ENCODE measurements around the gene NUB1. TPM values are rescaled to one million over a fixed set of nuclear protein-coding genes. Genes with fewer than 3 reads are reported as not detected.

The NUB1 gene
- total RNA-seq, 1 donor from 2014 or later: 40.3 TPM

DNA sequence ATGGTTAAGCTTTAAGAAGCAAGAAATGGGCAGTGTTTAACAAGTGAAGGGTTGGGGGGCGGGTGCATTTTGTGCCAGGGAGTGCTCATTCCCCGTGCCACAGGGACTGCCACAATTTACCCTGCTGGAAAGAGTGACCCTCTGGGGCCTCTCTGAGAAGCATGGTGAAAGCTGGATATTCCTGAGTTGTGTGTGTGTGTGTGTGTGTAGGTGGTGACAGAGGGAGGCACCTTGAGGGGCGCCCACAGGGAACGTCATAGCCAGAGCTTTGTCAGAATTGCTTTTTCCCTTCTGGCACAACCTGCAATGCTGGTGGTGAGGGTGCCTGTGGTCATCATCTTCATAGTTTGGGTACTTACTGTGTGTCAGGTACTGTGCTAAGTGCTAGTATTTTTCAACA lies 70.7 kb downstream of the NUB1 start:
- H3K4me1 Mint-ChIP-seq (ENCODE audit: low read depth): peaks cover 24% of the 10 kb centered on the region
- no peak overlapping the region for H3K27ac Mint-ChIP-seq
- no peak overlapping the region for H3K4me3 Mint-ChIP-seq
- H3K9me3 Mint-ChIP-seq: no peaks in the 10 kb centered on the region
- intact Hi-C loops (cut with micrococcal nuclease): loop anchor here (5.0 kb wide), 1 partner anchor 45 kb away; no protein-coding TSS in a partner anchor
- H3K27me3 Mint-ChIP-seq (ENCODE audit: insufficient read depth): peaks cover 59% of the 10 kb centered on the region
- DNase-seq (ENCODE audit: low spot score): no peak
- peaks cover 2% of the 10 kb centered on the region for H3K36me3 Mint-ChIP-seq (ENCODE audit: low read depth)

DNA sequence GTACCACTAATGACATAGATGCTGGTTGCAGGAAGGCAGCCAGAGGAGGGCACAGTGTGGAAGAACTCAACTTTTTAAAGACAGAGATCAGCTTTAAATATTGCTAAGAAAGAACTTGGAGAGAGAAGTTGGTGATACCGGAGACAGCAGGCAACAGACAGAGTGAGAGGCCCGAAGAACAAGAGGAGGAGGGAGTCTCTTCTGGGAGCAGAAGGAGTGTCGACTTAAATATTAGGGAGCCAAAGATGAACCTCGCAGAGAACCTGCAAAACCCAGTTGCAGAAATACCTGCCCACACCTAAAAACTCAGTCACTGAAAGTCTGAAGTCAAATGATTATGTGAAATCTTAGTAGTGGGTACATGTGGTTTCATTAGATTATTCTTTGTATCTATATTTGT lies 71.6 kb downstream of the NUB1 start:
- Mint-ChIP-seq H3K27me3 (ENCODE audit: insufficient read depth) (peaks cover 54% of the 10 kb centered on the region), H3K4me1 (ENCODE audit: low read depth) (peaks cover 24% of the 10 kb centered on the region), H3K27ac (no peak overlapping the region), H3K9me3 (peaks cover 3% of the 10 kb centered on the region), H3K4me3 (no peak overlapping the region), H3K36me3 (ENCODE audit: low read depth) (peaks cover 2% of the 10 kb centered on the region)
- DNase-seq (ENCODE audit: low spot score): no peak
- intact Hi-C loops (cut with micrococcal nuclease): loop anchor here (5.0 kb wide), 1 partner anchor 46 kb away; no protein-coding TSS in a partner anchor

DNA sequence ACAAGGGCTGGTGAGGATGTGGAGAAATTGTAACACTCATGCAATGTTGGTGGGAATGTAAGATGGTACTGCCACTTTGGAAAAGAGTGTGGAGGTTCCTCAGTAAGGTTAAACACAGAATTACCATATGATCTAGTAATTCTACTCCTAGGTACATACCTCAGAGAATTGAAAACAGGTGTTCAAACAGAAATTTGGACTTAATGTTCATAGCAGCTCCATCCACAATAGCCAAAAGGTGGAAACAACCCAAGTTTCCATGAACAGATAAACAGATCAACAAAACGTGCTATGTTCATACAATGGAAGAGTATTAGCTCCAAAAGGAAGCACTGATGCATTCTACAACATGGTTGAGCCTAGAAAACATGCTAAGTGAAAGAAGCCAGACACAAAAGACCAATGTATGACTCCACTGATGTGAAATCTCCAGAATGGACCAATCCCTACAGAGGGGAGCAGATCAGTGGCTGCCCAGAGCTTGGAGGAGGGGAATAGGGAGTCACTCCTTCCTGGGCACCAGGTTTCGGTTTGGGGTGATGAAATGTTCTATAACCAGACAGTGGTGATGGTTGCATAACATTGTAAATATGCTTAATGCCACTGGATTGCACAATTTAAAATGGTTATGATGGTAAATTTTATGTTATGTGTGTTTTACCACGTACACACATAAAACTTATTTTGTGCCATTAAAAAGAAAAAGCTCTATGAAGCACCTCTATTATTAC lies 73.9 kb downstream of the NUB1 start:
- Mint-ChIP-seq H3K27me3 (ENCODE audit: insufficient read depth) (peaks cover 44% of the 10 kb centered on the region), H3K4me1 (ENCODE audit: low read depth) (peaks cover 18% of the 10 kb centered on the region), H3K27ac (no peak overlapping the region), H3K36me3 (ENCODE audit: low read depth) (no peaks in the 10 kb centered on the region), H3K4me3 (no peak overlapping the region), H3K9me3 (peaks cover 7% of the 10 kb centered on the region)
- intact Hi-C loops (cut with micrococcal nuclease): loop anchor here (2.0 kb wide), 1 partner anchor 33 kb away; no protein-coding TSS in a partner anchor
- no peak for DNase-seq (ENCODE audit: low spot score)

DNA sequence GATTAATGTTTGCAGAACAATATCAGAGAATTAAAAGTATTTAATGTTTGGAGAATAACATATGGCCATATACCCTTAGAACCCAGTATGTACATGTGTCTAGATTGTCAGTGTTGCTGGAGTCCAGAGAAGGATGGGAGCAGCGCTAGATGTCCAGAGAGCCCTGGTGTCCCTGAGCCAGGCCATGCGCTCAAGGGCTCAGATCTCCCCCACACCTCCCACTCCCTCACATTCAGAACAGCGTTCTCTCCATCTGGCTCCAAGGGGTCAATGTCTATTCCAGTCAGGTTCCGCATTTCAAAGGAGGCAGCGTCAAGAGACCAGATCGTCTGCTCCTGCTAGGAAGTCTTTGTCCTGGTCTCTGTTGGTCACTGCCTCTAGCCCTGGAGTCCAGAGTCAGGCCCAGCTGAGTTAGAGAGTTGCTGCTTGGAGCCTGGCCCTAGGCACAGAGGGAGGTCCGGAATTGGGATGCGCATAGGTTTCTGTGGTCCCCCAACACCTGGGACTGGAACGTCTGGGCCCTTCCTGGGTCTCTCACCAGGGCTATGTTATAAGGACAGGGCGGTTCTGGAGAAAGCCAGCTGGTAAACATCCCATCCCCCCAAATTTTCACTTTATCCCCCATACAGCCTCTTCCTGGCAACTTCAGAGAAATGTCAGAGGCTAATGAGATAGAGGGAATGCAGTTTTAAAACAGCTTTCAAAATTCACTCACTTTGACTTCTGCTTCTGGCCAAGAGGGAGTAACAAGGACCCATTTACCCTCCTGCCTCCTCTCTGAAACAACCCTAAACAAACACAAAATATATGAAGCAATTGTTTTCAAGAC lies 74.7 kb downstream of the NUB1 start:
- Mint-ChIP-seq H3K4me3 (no peak overlapping the region), H3K4me1 (ENCODE audit: low read depth) (peaks cover 18% of the 10 kb centered on the region), H3K9me3 (peaks cover 7% of the 10 kb centered on the region), H3K27me3 (ENCODE audit: insufficient read depth) (peaks cover 38% of the 10 kb centered on the region), H3K27ac (no peak overlapping the region), H3K36me3 (ENCODE audit: low read depth) (no peaks in the 10 kb centered on the region)
- DNase-seq (ENCODE audit: low spot score): no peak
- intact Hi-C loops (cut with micrococcal nuclease): no loop called here

DNA sequence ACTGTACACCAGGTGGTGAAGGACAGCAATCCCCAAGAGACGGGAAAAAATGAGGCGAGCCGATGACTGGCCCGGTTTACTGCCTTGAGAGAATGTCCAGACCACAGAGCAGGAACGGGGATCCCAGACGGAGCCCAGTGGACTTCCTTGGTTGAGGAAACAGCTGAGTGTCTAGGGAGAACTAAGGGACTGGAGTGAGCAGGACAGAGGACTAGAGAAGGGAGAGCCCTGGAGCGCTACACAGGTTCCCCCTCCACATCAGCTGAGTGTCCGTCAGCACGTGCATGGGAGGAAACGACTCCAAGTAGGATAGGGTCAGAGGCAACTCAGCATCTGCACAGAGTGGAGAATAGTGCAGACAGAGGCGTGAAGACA lies 75.3 kb downstream of the NUB1 start:
- H3K4me3 Mint-ChIP-seq: no peak overlapping the region
- DNase-seq (ENCODE audit: low spot score): no peak
- intact Hi-C loops (cut with micrococcal nuclease): no loop called here
- peaks cover 18% of the 10 kb centered on the region for H3K4me1 Mint-ChIP-seq (ENCODE audit: low read depth)
- peaks cover 7% of the 10 kb centered on the region for H3K9me3 Mint-ChIP-seq
- no peaks in the 10 kb centered on the region for H3K36me3 Mint-ChIP-seq (ENCODE audit: low read depth)
- H3K27ac Mint-ChIP-seq: no peak overlapping the region
- peaks cover 36% of the 10 kb centered on the region for H3K27me3 Mint-ChIP-seq (ENCODE audit: insufficient read depth)

DNA sequence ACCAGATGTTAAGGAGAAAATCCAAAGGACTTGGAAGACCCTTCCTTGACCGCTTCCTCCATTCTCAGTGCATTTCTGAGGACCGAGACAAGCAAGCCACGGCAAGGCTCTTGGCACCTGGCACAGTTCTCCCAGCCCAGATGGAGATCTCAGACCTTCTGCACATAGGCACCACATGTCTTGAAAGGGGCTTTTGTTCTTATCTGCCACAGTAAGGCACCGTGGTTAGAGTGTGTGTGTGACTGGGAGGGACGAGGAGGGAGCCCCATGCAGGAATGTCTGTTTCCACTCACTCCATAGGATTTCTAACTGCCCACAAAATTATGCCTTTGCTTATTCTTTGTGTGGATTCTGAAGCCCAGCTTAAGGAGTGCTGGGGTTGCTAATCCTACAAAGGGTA lies 78.5 kb downstream of the NUB1 start:
- peaks cover 7% of the 10 kb centered on the region for H3K9me3 Mint-ChIP-seq
- no peaks in the 10 kb centered on the region for H3K4me1 Mint-ChIP-seq (ENCODE audit: low read depth)
- H3K36me3 Mint-ChIP-seq (ENCODE audit: low read depth): no peaks in the 10 kb centered on the region
- DNase-seq (ENCODE audit: low spot score): no peak
- H3K27me3 Mint-ChIP-seq (ENCODE audit: insufficient read depth): peaks cover 30% of the 10 kb centered on the region
- no peak overlapping the region for H3K4me3 Mint-ChIP-seq
- intact Hi-C loops (cut with micrococcal nuclease): no loop called here
- H3K27ac Mint-ChIP-seq: no peak overlapping the region

DNA sequence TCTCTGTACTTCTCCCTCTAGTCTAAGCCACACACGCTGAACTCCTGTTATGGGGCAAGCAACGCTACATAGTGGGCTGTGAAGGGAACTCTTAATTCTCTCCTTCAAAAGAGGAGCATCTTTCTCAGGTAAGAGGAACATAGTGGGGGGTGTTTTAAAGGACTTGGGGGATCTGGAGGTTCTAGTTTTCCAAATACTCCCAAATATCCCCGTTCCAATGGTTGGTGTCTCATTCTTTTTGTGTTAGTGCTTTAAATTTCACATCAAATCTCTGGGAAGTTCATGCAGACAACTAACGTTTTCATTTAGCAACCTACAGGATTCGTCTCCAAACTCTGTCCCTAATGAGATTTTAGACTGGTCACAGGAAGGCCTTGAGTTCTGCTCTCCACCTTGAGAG lies 80.6 kb downstream of the NUB1 start:
- no peak for DNase-seq (ENCODE audit: low spot score)
- no peak overlapping the region for H3K4me3 Mint-ChIP-seq
- intact Hi-C loops (cut with micrococcal nuclease): no loop called here
- H3K9me3 Mint-ChIP-seq: peaks cover 7% of the 10 kb centered on the region
- no peaks in the 10 kb centered on the region for H3K4me1 Mint-ChIP-seq (ENCODE audit: low read depth)
- peaks cover 17% of the 10 kb centered on the region for H3K27me3 Mint-ChIP-seq (ENCODE audit: insufficient read depth)
- H3K27ac Mint-ChIP-seq: no peak overlapping the region
- no peaks in the 10 kb centered on the region for H3K36me3 Mint-ChIP-seq (ENCODE audit: low read depth)

DNA sequence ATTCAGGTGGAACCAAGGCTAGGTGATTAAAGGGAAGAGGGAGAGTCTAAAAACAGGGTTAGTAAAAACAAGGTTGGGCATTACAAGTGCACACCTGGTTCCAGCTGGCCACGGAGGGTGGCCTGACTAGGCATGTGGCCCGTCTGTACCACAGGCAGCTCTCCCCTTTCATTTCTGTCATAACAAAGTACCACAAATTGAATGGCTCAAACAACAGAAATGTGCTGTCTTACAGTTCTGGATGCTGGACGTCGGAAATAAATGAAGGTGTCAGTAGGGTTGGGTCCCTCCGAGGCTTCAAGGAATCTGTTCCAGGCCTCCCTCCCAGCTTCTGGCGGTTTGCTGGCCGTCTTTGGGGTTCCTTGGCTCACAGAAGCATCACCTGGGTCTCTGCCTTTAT lies 81.6 kb downstream of the NUB1 start:
- H3K4me1 Mint-ChIP-seq (ENCODE audit: low read depth): no peaks in the 10 kb centered on the region
- no peak overlapping the region for H3K4me3 Mint-ChIP-seq
- intact Hi-C loops (cut with micrococcal nuclease): no loop called here
- no peak overlapping the region for H3K27ac Mint-ChIP-seq
- H3K27me3 Mint-ChIP-seq (ENCODE audit: insufficient read depth): peaks cover 16% of the 10 kb centered on the region
- no peaks in the 10 kb centered on the region for H3K36me3 Mint-ChIP-seq (ENCODE audit: low read depth)
- DNase-seq (ENCODE audit: low spot score): no peak
- H3K9me3 Mint-ChIP-seq: peaks cover 5% of the 10 kb centered on the region

DNA sequence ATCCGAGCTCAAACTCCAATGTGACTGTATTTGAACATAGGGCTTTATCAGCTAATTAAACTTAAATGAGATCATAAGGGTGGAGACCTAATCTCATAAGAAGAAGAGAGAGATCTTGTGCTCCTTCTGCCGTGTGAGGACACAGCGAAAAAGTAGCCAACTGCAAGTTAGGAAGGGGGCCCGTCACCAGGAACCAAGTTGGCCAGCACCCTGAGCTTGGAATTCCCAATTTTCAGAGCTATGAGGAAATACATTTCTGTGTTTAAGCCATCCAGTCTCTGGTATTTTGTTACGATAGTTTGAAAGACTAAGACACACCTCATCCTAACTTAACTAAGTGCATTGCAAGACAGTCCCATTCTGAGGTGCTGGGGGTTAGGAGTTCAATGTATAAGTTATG lies 82.3 kb downstream of the NUB1 start:
- peaks cover 17% of the 10 kb centered on the region for H3K27me3 Mint-ChIP-seq (ENCODE audit: insufficient read depth)
- intact Hi-C loops (cut with micrococcal nuclease): no loop called here
- no peaks in the 10 kb centered on the region for H3K4me1 Mint-ChIP-seq (ENCODE audit: low read depth)
- H3K27ac Mint-ChIP-seq: no peak overlapping the region
- no peak overlapping the region for H3K4me3 Mint-ChIP-seq
- DNase-seq (ENCODE audit: low spot score): no peak
- no peaks in the 10 kb centered on the region for H3K36me3 Mint-ChIP-seq (ENCODE audit: low read depth)
- peaks cover 3% of the 10 kb centered on the region for H3K9me3 Mint-ChIP-seq

DNA sequence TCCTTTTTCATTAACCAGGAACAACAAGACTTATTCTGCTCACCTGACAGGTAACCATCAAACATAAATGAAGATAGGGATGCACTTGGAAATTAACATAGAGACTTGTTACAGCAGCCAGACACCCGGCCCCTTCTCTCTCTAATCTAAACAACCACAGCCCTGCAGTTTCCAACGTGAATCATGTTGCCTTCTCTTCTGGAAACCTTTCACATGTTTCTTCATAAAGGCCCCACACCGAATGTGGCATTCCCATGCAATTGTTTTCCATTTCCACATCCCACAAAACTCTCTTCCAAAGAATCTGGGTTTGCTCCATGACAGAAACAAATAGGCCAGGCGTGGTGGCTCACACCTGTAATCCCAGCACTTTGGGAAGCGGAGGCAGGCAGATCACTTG lies 83.2 kb downstream of the NUB1 start:
- H3K27ac Mint-ChIP-seq: no peak overlapping the region
- H3K4me1 Mint-ChIP-seq (ENCODE audit: low read depth): peaks cover 8% of the 10 kb centered on the region
- H3K27me3 Mint-ChIP-seq (ENCODE audit: insufficient read depth): peaks cover 17% of the 10 kb centered on the region
- H3K36me3 Mint-ChIP-seq (ENCODE audit: low read depth): no peaks in the 10 kb centered on the region
- no peak for DNase-seq (ENCODE audit: low spot score)
- H3K4me3 Mint-ChIP-seq: no peak overlapping the region
- H3K9me3 Mint-ChIP-seq: peaks cover 3% of the 10 kb centered on the region
- intact Hi-C loops (cut with micrococcal nuclease): no loop called here

DNA sequence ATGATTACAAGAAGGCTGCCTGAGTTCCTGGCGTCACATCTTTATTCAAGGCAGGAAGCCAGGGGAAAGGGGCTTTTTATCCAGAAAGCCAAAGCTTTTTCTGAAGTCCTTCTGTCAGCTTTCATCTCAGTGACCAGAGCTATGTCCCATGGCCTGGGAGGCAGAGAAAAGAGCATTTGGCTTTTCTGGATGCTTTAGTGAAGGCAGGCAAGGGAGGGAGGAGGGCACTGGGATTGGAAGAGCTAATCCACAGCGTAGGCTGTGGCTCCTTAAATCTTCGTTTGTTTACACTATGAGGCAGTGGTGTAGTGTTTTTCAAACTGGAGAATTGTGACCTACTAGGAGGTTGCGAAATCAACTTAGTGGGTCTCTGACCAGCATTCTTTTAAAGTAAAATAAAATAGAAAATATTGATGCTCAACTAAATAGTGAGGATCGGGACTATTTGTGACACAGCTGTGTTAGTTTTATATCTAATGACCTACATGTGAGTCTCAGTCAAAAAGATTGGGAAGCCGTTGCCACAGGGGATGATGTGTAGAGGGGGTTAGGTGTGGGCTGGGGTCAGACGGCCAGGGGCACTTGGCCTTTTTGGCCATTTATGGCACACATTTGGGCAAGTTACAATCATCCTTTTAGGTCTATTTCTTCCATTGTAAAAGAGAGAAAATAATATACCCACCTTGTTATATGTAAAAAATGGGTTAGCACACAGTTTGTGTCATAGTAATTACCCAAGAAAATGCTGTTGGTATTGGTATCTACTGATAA lies 84.2 kb downstream of the NUB1 start:
- H3K36me3 Mint-ChIP-seq (ENCODE audit: low read depth): no peaks in the 10 kb centered on the region
- no peak for DNase-seq (ENCODE audit: low spot score)
- peaks cover 17% of the 10 kb centered on the region for H3K27me3 Mint-ChIP-seq (ENCODE audit: insufficient read depth)
- intact Hi-C loops (cut with micrococcal nuclease): no loop called here
- peaks cover 15% of the 10 kb centered on the region for H3K4me1 Mint-ChIP-seq (ENCODE audit: low read depth)
- no peak overlapping the region for H3K4me3 Mint-ChIP-seq
- H3K27ac Mint-ChIP-seq: no peak overlapping the region
- no peaks in the 10 kb centered on the region for H3K9me3 Mint-ChIP-seq

DNA sequence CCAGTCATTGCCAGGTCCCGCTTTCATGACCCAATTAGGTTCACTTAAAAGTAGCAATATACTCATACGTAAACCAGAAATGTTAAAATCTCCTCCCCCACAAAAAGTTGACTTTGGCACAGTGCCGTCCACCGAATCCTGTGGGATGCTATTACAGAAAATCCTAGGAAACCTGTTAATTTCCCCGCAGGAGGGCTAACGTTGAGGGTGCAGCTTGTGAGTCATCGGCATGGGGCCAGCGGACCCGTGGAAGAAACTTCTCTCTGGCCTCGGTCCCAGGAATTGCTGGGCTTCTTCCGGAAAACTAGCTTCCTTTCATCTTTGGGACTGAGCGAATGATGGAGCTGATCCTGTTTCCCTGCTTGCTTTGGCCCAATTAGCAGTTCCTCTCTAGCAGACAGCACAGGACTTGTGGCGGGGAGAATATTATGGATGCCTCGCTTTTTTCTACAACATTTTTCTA lies 84.9 kb downstream of the NUB1 start:
- intact Hi-C loops (cut with micrococcal nuclease): no loop called here
- Mint-ChIP-seq H3K9me3 (no peaks in the 10 kb centered on the region), H3K36me3 (ENCODE audit: low read depth) (no peaks in the 10 kb centered on the region), H3K4me3 (no peak overlapping the region), H3K27ac (no peak overlapping the region), H3K27me3 (ENCODE audit: insufficient read depth) (peaks cover 16% of the 10 kb centered on the region), H3K4me1 (ENCODE audit: low read depth) (peaks cover 15% of the 10 kb centered on the region)
- DNase-seq (ENCODE audit: low spot score): no peak

All from activated T-helper 1 cell treated with anti-CD3 and anti-CD28 coated beads, Interleukin-12 subunit alpha, Interleukin-12 subunit beta, Interleukin-2, Interleukin-4 antibody, amounts not matched to agents 30 ng/mL and 10 ng/mL and 1 ng/mL, durations not matched to agents 14 hours and 24 hours and 36 hours (primary cell).